A549 (cell line): ENCODE data around the gene CXorf65. TPM values are rescaled to one million over a fixed set of nuclear protein-coding genes. Genes with fewer than 3 reads are reported as not detected.

Source experiments
- ATAC-seq, 2 experiments: fragments of 200-7000 bp in 1 of 2; fragments of >200 bp in 1 of 2; cut with Nextera tagmentation in 1 of 2; cut with Tn5 transposase in 1 of 2; 3 replicates each; pipeline versions ENCODE4 v1.8.0 to v1.9.1; 2018 to 2020; ENCODE audit warnings: mild to moderate bottlenecking in 1 of 2, moderate library complexity in 1 of 2
- CTCF ChIA-PET: fragments of 300-600 bp; sonication (Branson Sonifier 250); formaldehyde crosslinking; extraction: SDS; loops from one replicate; lab custom pipeline; 2021; ENCODE audit warnings: antibody characterized with exemption, inconsistent platforms; lab: Yijun Ruan, JAX
- POLR2A ChIA-PET: fragments of 350-600 bp; formaldehyde crosslinking; extraction: SDS; loops from one replicate; lab custom pipeline; 2021; ENCODE audit warnings: antibody characterized with exemption, inconsistent platforms; lab: Yijun Ruan, JAX
- DNase-seq, 2 experiments: peaks; one replicate each; pipeline versions ENCODE4 v3.0.0 to v3.0.0-alpha.2; 2011 to 2016; ENCODE audit warnings: low read depth in 1 of 2, low spot score in 1 of 2
- FAIRE-seq: peaks from 2 replicates; lab custom pipeline; 2011; peaks lifted over from hg19 to GRCh38; lab: Jason Lieb, UNC
- H3K27ac ChIP-seq, 2 experiments: fragments of >200 bp; sonication (Bioruptor Twin); formaldehyde crosslinking; 3 replicates each; pipeline ENCODE4 v1.5.1; 2016 to 2017
- H3K4me1 ChIP-seq: fragments of >200 bp; sonication (Bioruptor Twin); formaldehyde crosslinking; 3 replicates; pipeline ENCODE4 v1.6.1; 2016
- H3K4me2 ChIP-seq: fragments of >200 bp; sonication (Bioruptor Twin); formaldehyde crosslinking; 3 replicates; pipeline ENCODE4 v1.6.1; 2016
- H3K4me3 ChIP-seq: fragments of >200 bp; sonication (Bioruptor Twin); formaldehyde crosslinking; 3 replicates; pipeline ENCODE4 v1.5.1; 2016
- H3K9me3 ChIP-seq: fragments of >200 bp; sonication (Bioruptor Twin); formaldehyde crosslinking; 3 replicates; pipeline ENCODE4 v1.6.1; 2016
- BHLHE40 ChIP-seq: IDR thresholded peaks from 2 replicates; pipeline ENCODE4 v1.6.1; 2012; ENCODE audit warnings: low read depth, low read length, inconsistent platforms
- CHD2 ChIP-seq: fragments of 150-350 bp; IDR thresholded peaks from 2 replicates; pipeline ENCODE4 v1.6.1; 2014; ENCODE audit warnings: low read length; ENCODE audit not compliant: partially characterized antibody
- EHF ChIP-seq: fragments of 250-450 bp; sonication (Bioruptor Pico); IDR thresholded peaks from 2 replicates; pipeline ENCODE4 v1.5.0; 2020; ENCODE audit warnings: mild to moderate bottlenecking
- EP300 ChIP-seq, 2 experiments: fragments of >200 bp; sonication (Bioruptor Twin); formaldehyde crosslinking; IDR thresholded peaks; 2 replicates in 1 of 2; 3 replicates in 1 of 2; pipeline ENCODE4 v1.6.1; 2016 to 2017
- ESRRA ChIP-seq: fragments of 150-350 bp; IDR thresholded peaks from 2 replicates; pipeline ENCODE4 v1.6.1; 2014; ENCODE audit warnings: mild to moderate bottlenecking, low read length, borderline replicate concordance
- FOSL2 ChIP-seq, 2 experiments: fragments of 450-650 bp in 1 of 2; fragments of >200 bp in 1 of 2; sonication (Bioruptor Twin) in 1 of 2; formaldehyde crosslinking; IDR thresholded peaks; 2 replicates each; pipeline versions ENCODE4 v1.5.0 to v1.6.1; 2016 to 2020; ENCODE audit warnings: mild to moderate bottlenecking in 1 of 2, moderate library complexity in 1 of 2
- FOXS1 ChIP-seq: fragments of 250-450 bp; sonication (Bioruptor Pico); IDR thresholded peaks from 2 replicates; pipeline ENCODE4 v1.5.0; 2020; ENCODE audit warnings: mild to moderate bottlenecking, moderate library complexity
- HOXA7 ChIP-seq: fragments of 250-450 bp; sonication (Bioruptor Pico); IDR thresholded peaks from 2 replicates; pipeline ENCODE4 v1.5.0; 2020; ENCODE audit warnings: mild to moderate bottlenecking, moderate library complexity
- JUN ChIP-seq, 2 experiments: fragments of >200 bp; sonication (Bioruptor Twin); formaldehyde crosslinking; IDR thresholded peaks; 2 replicates in 1 of 2; 3 replicates in 1 of 2; pipeline ENCODE4 v1.6.1; 2016 to 2017
- KDM1A ChIP-seq: fragments of 200-600 bp; sonication (generic); IDR thresholded peaks from 2 replicates; pipeline ENCODE4 v1.6.1; 2016; ENCODE audit warnings: low read depth, mild to moderate bottlenecking
- MAFK ChIP-seq: fragments of 450-650 bp; IDR thresholded peaks from 2 replicates; pipeline ENCODE4 v1.6.1; 2014; ENCODE audit not compliant: partially characterized antibody
- MYC ChIP-seq: IDR thresholded peaks from 2 replicates; pipeline ENCODE4 v1.6.1; 2012; ENCODE audit warnings: mild to moderate bottlenecking, inconsistent platforms, low read length, improper control_type of control experiment, borderline replicate concordance
- NPAS2 ChIP-seq: fragments of 250-450 bp; sonication (Bioruptor Pico); IDR thresholded peaks from 2 replicates; pipeline ENCODE4 v1.8.0; 2022; ENCODE audit warnings: mild to moderate bottlenecking, moderate library complexity, borderline replicate concordance
- NR3C1 ChIP-seq: fragments of >200 bp; sonication (Bioruptor Twin); formaldehyde crosslinking; IDR thresholded peaks from 3 replicates; pipeline ENCODE4 v1.6.1; 2017
- PHF8 ChIP-seq: fragments of 200-600 bp; sonication (generic); IDR thresholded peaks from 2 replicates; pipeline ENCODE4 v1.6.1; 2016; ENCODE audit warnings: low read depth, mild to moderate bottlenecking, antibody characterized with exemption, moderate library complexity, borderline replicate concordance
- POLR2AphosphoS2 ChIP-seq: conservative IDR thresholded peaks from 2 replicates; pipeline ENCODE4 v1.6.1; 2012; ENCODE audit warnings: low read length, improper control_type of control experiment, inconsistent platforms
- RARB ChIP-seq: fragments of 250-450 bp; sonication (Bioruptor Pico); IDR thresholded peaks from 2 replicates; pipeline ENCODE4 v1.8.0; 2021; ENCODE audit warnings: mild to moderate bottlenecking, moderate library complexity
- SMC3 ChIP-seq: fragments of >200 bp; sonication (Bioruptor Twin); formaldehyde crosslinking; IDR thresholded peaks from 3 replicates; pipeline ENCODE4 v1.6.1; 2018; ENCODE audit warnings: inconsistent platforms
- SREBF2 ChIP-seq: fragments of 450-650 bp; IDR thresholded peaks from 2 replicates; pipeline ENCODE4 v1.6.1; 2014; ENCODE audit warnings: mild to moderate bottlenecking, moderate library complexity
- TFCP2L1 ChIP-seq: fragments of 250-450 bp; sonication (Bioruptor Pico); IDR thresholded peaks from 2 replicates; pipeline ENCODE4 v1.5.0; 2021; ENCODE audit warnings: mild to moderate bottlenecking
- TP53 ChIP-seq: fragments of 250-450 bp; sonication (Bioruptor Pico); IDR thresholded peaks from 2 replicates; pipeline ENCODE4 v1.5.0; 2021; ENCODE audit warnings: mild to moderate bottlenecking, moderate library complexity
- ZC3H11A ChIP-seq: fragments of 450-650 bp; IDR thresholded peaks from 2 replicates; pipeline ENCODE4 v1.6.1; 2014; ENCODE audit warnings: antibody characterized with exemption, mild to moderate bottlenecking
- WGBS: methylation state at CpG from one replicate; pipeline ENCODE4 v1.1.6; 2017; ENCODE audit errors: missing lambda C conversion rate; 5-methylcytosine and 5-hydroxymethylcytosine counted together
- polyA minus RNA-seq: library from RNA; depleted of rRNA, polyadenylated mRNA; stranded (reverse); fragments of >200 nt; gene quantifications from 2 replicates; pipeline ENCODE4 v1.2.3, GENCODE V29; 2011; rRNA and poly(A)+ RNA removed
- polyA plus RNA-seq, 4 experiments: library from polyadenylated mRNA; depleted of rRNA in 3 of 4; stranded (reverse); fragments of >200 nt; fragmentation: RNase III in 1 of 4; extraction: RNeasy Plus Mini Kit Qiagen cat#74134 plus additional on column Dnase treatment in 1 of 4; gene quantifications; 2 replicates in 3 of 4; 3 replicates in 1 of 4; pipeline ENCODE4 v1.2.3, GENCODE V29; 2011 to 2017
- TF ChIP-seq, protein P1 (sequence below): fragments of 250-450 bp; sonication (Bioruptor Pico); IDR thresholded peaks from 2 replicates; pipeline ENCODE4 v1.5.0; 2020; ENCODE audit warnings: low read depth, mild to moderate bottlenecking, moderate library complexity
- TF ChIP-seq, protein P2 (sequence below): fragments of 150-350 bp; IDR thresholded peaks from 2 replicates; pipeline ENCODE4 v1.6.1; 2014; ENCODE audit warnings: low read depth, mild to moderate bottlenecking, low read length
- TF ChIP-seq, protein P3 (sequence below): fragments of 200-600 bp; sonication (generic); IDR thresholded peaks from 2 replicates; pipeline ENCODE4 v1.6.1; 2016; ENCODE audit warnings: antibody characterized with exemption, mild to moderate bottlenecking, moderate library complexity
- TF ChIP-seq, protein P4 (sequence below): fragments of >200 bp; sonication (Bioruptor Twin); formaldehyde crosslinking; IDR thresholded peaks from 2 replicates; pipeline ENCODE4 v1.6.1; 2016
- TF ChIP-seq, protein P5 (sequence below): fragments of 450-650 bp; IDR thresholded peaks from 2 replicates; pipeline ENCODE4 v1.6.1; 2014; ENCODE audit warnings: antibody characterized with exemption

Gene CXorf65
- polyA plus RNA-seq (2011; rRNA removed) (not detected in 2 replicates), polyA plus RNA-seq (2017; fragmentation: RNase III; extraction: RNeasy Plus Mini Kit Qiagen cat#74134 plus additional on column Dnase treatment) (not detected in 3 replicates), polyA minus RNA-seq (not detected in 2 replicates)
- not detected in 2 replicates for polyA plus RNA-seq (2012; cell fraction: cytosol; rRNA removed)
- not detected in 2 replicates for polyA plus RNA-seq (2012; cell fraction: nucleus; rRNA removed)

DNA sequence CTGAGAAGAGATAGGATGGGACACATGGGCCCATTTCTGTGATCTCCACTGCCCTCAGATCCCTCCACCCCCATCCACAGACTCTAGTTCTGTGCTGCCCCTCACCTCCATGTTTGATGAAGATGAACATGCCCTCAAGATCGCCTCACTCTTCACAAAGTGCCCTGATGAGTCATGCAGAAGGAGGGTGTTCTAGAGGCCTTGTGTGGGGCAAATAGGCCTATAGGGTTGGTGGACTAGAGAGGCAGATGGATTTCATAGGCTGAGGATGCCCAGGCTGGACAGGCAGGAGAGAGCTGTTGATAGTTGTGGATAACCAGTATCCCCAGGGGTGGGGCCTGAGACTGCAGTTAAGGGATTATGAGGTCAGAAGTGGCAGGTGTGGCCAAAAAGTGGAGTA, at the start of gene CXorf65:
Gene CXorf65 (minus strand): TSS at position 314 of the 400 bp plus-strand sequence. CDS start 184 bp downstream, at position 130.
- Histone ChIP-seq H3K9me3 (no peaks in the 10 kb centered on the region), H3K27ac (no peak within 1 kb of the TSS), H3K4me2 (no peak within 1 kb of the TSS), H3K4me1 (no peaks in the 10 kb centered on the region), H3K4me3 (no peak within 1 kb of the TSS)
- ChIA-PET CTCF (interaction anchor here (2.8 kb wide), 1 partner anchor 23 kb away, joined by 9 read pairs; no protein-coding TSS in a partner anchor), POLR2A (no interaction called here)
- 63% methylated on average over 1 of the region's 1 CpG for WGBS
- no peak for DNase-seq
- no peak for TF ChIP-seq SMC3
- TF ChIP-seq TP53 (CRISPR knock-in tag): no peak
- TF ChIP-seq CHD2: no peak
- no peak for TF ChIP-seq SREBF2
- TF ChIP-seq KDM1A: no peak
- TF ChIP-seq TFCP2L1 (CRISPR knock-in tag): no peak
- no peak for TF ChIP-seq ZC3H11A
- no peak for TF ChIP-seq BHLHE40
- no peak for TF ChIP-seq EP300 (IDR thresholded peaks at IDR 0.05)
- peak in 1 of 2 experiments; percentile 44; a peak in 3 of 6 replicates for ATAC-seq
- peak; percentile 61 for FAIRE-seq

DNA sequence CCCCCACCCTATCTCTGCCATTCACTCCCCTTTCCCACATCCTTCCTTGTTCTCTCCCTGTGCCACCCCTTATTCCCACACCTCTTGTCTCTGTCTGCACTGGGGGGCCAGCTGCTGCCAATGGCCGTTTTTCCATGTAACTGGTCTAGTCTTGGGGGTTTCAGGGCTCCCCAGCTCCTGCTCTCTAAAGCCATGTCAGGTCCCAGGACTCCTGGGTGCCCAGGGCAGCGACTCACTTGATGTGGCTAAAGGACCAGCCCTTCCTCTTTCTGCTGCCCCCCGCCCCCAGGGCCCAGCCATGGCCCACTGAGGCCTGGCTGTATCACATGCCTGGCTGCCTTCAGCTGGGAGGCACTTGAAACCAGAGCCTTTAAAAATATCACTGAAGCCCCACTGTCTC, 48.1 kb upstream of the CXorf65 start:
- Histone ChIP-seq H3K4me2 (no peak overlapping the region), H3K9me3 (no peaks in the 10 kb centered on the region), H3K4me3 (no peak overlapping the region), H3K27ac (no peak overlapping the region), H3K4me1 (no peaks in the 10 kb centered on the region)
- ChIA-PET CTCF (no interaction called here), POLR2A (no interaction called here)
- WGBS: 0% methylated on average over 2 of the region's 3 CpGs
- no peak for DNase-seq
- TF ChIP-seq, protein P1, sequence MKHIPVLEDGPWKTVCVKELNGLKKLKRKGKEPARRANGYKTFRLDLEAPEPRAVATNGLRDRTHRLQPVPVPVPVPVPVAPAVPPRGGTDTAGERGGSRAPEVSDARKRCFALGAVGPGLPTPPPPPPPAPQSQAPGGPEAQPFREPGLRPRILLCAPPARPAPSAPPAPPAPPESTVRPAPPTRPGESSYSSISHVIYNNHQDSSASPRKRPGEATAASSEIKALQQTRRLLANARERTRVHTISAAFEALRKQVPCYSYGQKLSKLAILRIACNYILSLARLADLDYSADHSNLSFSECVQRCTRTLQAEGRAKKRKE (CRISPR knock-in tag): no peak
- FAIRE-seq: no peak
- ATAC-seq: no peak

DNA sequence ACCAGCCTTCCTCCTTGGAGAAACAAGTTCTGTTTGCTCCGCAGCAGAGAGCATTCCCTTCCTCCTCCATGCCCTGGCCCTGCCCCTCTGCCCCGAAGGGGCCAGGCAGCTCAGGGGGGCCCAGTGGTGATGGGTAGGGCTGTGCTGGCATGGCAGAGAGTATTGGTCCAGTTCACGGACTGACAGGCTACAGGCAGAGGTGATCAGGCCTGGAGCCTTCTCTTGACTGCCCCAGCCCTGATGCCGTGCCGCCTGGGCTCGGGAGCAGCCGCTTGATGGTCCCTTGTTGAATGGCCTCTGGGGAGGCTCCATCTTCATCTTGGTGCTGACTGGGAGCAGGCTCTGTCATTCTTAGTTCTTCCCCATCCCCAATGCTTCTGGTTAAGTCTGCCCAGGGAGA, 47.7 kb upstream of the CXorf65 start:
- ChIA-PET CTCF (no interaction called here), POLR2A (no interaction called here)
- Histone ChIP-seq H3K4me2 (no peak overlapping the region), H3K27ac (no peak overlapping the region), H3K4me3 (no peak overlapping the region), H3K4me1 (no peaks in the 10 kb centered on the region), H3K9me3 (no peaks in the 10 kb centered on the region)
- TF ChIP-seq, protein P2, sequence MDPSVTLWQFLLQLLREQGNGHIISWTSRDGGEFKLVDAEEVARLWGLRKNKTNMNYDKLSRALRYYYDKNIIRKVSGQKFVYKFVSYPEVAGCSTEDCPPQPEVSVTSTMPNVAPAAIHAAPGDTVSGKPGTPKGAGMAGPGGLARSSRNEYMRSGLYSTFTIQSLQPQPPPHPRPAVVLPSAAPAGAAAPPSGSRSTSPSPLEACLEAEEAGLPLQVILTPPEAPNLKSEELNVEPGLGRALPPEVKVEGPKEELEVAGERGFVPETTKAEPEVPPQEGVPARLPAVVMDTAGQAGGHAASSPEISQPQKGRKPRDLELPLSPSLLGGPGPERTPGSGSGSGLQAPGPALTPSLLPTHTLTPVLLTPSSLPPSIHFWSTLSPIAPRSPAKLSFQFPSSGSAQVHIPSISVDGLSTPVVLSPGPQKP: no peak
- TF ChIP-seq NPAS2 (CRISPR knock-in tag): no peak
- TF ChIP-seq MAFK: no peak
- TF ChIP-seq FOSL2 (IDR thresholded peaks at IDR 0.05): no peak
- TF ChIP-seq FOSL2 (CRISPR knock-in tag; IDR thresholded peaks at IDR 0.05): no peak
- TF ChIP-seq, protein P3, sequence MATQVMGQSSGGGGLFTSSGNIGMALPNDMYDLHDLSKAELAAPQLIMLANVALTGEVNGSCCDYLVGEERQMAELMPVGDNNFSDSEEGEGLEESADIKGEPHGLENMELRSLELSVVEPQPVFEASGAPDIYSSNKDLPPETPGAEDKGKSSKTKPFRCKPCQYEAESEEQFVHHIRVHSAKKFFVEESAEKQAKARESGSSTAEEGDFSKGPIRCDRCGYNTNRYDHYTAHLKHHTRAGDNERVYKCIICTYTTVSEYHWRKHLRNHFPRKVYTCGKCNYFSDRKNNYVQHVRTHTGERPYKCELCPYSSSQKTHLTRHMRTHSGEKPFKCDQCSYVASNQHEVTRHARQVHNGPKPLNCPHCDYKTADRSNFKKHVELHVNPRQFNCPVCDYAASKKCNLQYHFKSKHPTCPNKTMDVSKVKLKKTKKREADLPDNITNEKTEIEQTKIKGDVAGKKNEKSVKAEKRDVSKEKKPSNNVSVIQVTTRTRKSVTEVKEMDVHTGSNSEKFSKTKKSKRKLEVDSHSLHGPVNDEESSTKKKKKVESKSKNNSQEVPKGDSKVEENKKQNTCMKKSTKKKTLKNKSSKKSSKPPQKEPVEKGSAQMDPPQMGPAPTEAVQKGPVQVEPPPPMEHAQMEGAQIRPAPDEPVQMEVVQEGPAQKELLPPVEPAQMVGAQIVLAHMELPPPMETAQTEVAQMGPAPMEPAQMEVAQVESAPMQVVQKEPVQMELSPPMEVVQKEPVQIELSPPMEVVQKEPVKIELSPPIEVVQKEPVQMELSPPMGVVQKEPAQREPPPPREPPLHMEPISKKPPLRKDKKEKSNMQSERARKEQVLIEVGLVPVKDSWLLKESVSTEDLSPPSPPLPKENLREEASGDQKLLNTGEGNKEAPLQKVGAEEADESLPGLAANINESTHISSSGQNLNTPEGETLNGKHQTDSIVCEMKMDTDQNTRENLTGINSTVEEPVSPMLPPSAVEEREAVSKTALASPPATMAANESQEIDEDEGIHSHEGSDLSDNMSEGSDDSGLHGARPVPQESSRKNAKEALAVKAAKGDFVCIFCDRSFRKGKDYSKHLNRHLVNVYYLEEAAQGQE: no peak
- TF ChIP-seq NR3C1: no peak
- TF ChIP-seq ESRRA: no peak
- TF ChIP-seq RARB (CRISPR knock-in tag): no peak
- TF ChIP-seq, protein P4, sequence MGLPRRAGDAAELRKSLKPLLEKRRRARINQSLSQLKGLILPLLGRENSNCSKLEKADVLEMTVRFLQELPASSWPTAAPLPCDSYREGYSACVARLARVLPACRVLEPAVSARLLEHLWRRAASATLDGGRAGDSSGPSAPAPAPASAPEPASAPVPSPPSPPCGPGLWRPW: no peak
- TF ChIP-seq PHF8: no peak
- TF ChIP-seq, protein P5, sequence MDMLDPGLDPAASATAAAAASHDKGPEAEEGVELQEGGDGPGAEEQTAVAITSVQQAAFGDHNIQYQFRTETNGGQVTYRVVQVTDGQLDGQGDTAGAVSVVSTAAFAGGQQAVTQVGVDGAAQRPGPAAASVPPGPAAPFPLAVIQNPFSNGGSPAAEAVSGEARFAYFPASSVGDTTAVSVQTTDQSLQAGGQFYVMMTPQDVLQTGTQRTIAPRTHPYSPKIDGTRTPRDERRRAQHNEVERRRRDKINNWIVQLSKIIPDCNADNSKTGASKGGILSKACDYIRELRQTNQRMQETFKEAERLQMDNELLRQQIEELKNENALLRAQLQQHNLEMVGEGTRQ: no peak
- no peak for TF ChIP-seq HOXA7
- TF ChIP-seq EHF (CRISPR knock-in tag): no peak
- TF ChIP-seq MYC: no peak
- TF ChIP-seq POLR2AphosphoS2: no peak
- no peak for TF ChIP-seq FOXS1
- TF ChIP-seq JUN (IDR thresholded peaks at IDR 0.05): no peak
- FAIRE-seq (no peak), ATAC-seq (peak in 1 of 2 experiments; percentile 31; a peak in 2 of 6 replicates), DNase-seq (no peak)
- WGBS: 100% methylated on average over 3 of the region's 7 CpGs
